Coronary artery (tissue), 2 donors: ENCODE results near the gene APOM.

Experiments used
- DNase-seq: peaks from one replicate; pipeline ENCODE4 v3.0.0-alpha.2; 2017; ENCODE audit warnings: low spot score
- H3K27ac ChIP-seq, 2 donors: fragments of 200-600 bp; sonication (generic); one replicate each; pipeline ENCODE4 v1.5.1; 2016 to 2019
- H3K4me3 ChIP-seq: fragments of 200-600 bp; sonication (generic); 2 replicates; pipeline ENCODE4 v1.5.1; 2016; ENCODE audit warnings: mild to moderate bottlenecking, moderate library complexity
- TF ChIP-seq, protein P1 (sequence below): fragments of 200-600 bp; sonication (generic); IDR thresholded peaks from one replicate; pipeline ENCODE4 v1.5.1; 2019; ENCODE audit warnings: antibody characterized with exemption

APOM gene

DNA sequence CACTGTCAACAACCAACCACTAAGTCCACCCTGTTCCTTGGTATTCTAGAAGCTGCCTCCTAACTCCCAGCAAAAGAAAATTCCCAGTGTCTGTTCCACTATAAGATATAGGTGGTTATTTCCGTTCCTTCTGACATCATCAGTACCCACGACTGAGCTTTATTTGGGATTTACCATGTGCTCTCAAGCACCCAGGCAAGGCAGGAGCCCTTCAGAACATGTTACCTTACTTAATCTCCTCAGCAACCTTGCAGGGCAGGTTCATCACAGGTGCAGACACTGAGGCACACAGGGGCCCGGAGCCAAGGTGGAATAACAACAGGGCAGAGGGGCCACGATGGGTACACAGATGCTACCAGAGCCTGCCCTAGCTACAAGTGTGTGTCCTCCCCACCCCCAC lies 36.7 kb downstream of the APOM start:
- TF ChIP-seq, protein P1, sequence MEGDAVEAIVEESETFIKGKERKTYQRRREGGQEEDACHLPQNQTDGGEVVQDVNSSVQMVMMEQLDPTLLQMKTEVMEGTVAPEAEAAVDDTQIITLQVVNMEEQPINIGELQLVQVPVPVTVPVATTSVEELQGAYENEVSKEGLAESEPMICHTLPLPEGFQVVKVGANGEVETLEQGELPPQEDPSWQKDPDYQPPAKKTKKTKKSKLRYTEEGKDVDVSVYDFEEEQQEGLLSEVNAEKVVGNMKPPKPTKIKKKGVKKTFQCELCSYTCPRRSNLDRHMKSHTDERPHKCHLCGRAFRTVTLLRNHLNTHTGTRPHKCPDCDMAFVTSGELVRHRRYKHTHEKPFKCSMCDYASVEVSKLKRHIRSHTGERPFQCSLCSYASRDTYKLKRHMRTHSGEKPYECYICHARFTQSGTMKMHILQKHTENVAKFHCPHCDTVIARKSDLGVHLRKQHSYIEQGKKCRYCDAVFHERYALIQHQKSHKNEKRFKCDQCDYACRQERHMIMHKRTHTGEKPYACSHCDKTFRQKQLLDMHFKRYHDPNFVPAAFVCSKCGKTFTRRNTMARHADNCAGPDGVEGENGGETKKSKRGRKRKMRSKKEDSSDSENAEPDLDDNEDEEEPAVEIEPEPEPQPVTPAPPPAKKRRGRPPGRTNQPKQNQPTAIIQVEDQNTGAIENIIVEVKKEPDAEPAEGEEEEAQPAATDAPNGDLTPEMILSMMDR, result no peak
- Histone ChIP-seq H3K4me3 (no peak overlapping the region), H3K27ac (no peak overlapping the region)
- DNase-seq, result no peak

GRCh38 chr6:31692886-31693285 lies 37.2 kb downstream of the APOM start:
- DNase-seq, result no peak
- Histone ChIP-seq H3K27ac (no peak overlapping the region), H3K4me3 (no peak overlapping the region)
- TF ChIP-seq, protein P1, result no peak

DNA sequence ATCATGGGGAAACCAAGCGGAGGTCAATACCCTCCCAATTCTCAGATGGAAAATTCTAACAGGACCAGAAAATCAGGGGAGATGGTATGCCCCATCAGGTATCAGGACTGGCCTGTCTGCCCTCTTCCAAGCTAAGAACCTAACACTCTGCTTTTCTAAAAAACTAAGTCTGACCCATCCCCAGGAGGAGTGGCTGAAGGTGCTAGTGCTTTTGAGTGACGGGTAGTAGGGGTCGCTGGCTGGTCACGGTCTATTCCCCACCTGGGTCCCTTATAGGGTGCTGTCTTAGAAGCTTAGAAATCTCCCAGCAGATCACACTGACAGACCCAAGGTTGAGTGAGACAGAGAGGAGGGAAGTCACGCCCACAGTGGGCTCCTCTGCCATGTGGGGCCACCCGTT lies 37.8 kb downstream of the APOM start:
- DNase-seq, result no peak
- H3K27ac ChIP-seq, result no peak overlapping the region
- TF ChIP-seq, protein P1, result no peak
- H3K4me3 ChIP-seq, result no peak overlapping the region

DNA sequence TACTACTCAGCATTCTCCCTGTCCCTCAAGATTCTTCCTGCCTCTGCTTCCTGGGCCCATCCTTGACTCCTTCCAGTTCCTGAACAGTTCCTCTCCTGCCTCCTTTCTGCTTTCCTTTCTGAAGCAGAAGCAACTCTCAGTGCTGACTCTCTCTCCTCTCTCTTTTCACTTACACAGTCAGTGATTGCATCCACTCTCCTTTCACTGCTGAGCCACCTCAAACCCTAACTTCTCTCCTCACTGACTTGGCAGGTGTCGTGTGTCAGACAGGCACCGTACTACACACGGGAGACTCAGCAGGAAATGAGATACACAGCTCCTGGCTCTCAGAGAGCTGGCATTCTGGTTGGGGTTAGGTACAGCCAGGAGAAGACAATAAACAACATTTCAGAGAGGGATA lies 41.9 kb downstream of the APOM start:
- DNase-seq, result no peak
- Histone ChIP-seq H3K4me3 (no peak overlapping the region), H3K27ac (no peak overlapping the region)
- TF ChIP-seq, protein P1, result no peak

GRCh38 chr6:31700740-31701401 lies 45.2 kb downstream of the APOM start:
- H3K27ac ChIP-seq, result no peak overlapping the region
- DNase-seq, result no peak
- peak overlapping the region; percentile 95 for H3K4me3 ChIP-seq
- TF ChIP-seq, protein P1, result no peak

- TF ChIP-seq, protein P1, result no peak
- no peak for DNase-seq
- H3K4me3 ChIP-seq, result peak overlapping the region; percentile 95
- peak overlapping the region; percentile 24 to 96 for H3K27ac ChIP-seq
These were observed 46.1 kb downstream of the APOM start for GRCh38 chr6:31701666-31702404.

DNA sequence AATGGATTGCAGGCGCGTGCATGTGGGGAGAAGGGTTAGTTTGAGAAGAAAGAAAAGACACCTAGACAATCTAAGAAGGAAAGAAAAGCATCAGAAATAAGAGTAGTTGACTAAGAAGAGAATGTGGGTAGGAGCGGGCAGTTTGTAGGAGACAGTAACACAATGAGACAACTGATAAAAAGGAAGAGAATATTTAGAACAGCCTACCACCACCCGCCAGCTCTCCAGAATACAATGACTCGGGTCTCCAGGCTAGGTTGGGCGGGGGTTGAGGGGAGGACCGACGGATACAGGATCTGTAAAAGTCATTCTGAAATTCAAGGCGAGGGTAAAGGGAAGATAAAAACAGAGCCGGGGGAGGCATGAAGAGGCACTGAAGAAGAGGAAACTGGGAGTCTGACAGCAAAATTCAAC lies 46.7 kb downstream of the APOM start:
- peak overlapping the region; percentile 95 for H3K4me3 ChIP-seq
- TF ChIP-seq, protein P1, result no peak
- peak overlapping the region; percentile 96 to 99 for H3K27ac ChIP-seq
- no peak for DNase-seq
